HG02973 (cell line): ENCODE measurements around the gene RYR2.

ENCODE experiments used
- ATAC-seq: cut with Tn5 transposase; IDR thresholded peaks from one replicate; pipeline ENCODE4 v1.9.1; 2021; ENCODE audit warnings: moderate library complexity; ENCODE audit not compliant: unreplicated experiment

The RYR2 gene

GRCh38 chr1:237031480-237031879 is 10.5 kb upstream of the RYR2 start:
- no peak for ATAC-seq

GRCh38 chr1:237032029-237032428 is 10.0 kb upstream of the RYR2 start:
- peak; percentile 91 for ATAC-seq

GRCh38 chr1:237033061-237033460 is 8.9 kb upstream of the RYR2 start:
- no peak for ATAC-seq

GRCh38 chr1:237033804-237034203 is 8.2 kb upstream of the RYR2 start:
- no peak for ATAC-seq

GRCh38 chr1:237035759-237036158 is 6.2 kb upstream of the RYR2 start:
- no peak for ATAC-seq

GRCh38 chr1:237038211-237038610 is 3.8 kb upstream of the RYR2 start:
- no peak for ATAC-seq

GRCh38 chr1:237040823-237041222 is 1.2 kb upstream of the RYR2 start:
- no peak for ATAC-seq

- no peak for ATAC-seq
Measured at GRCh38 chr1:237041461-237041794, 556 bp upstream of the RYR2 start.

GRCh38 chr1:237042526-237042891 is 525 bp downstream of the RYR2 start:
- no peak for ATAC-seq

GRCh38 chr1:237042892-237043576 is 1.1 kb downstream of the RYR2 start:
- ATAC-seq, result no peak

- ATAC-seq, result no peak
Measured at GRCh38 chr1:237043846-237044636, 2.1 kb downstream of the RYR2 start.

- no peak for ATAC-seq
Measured at GRCh38 chr1:237045278-237046016, 3.5 kb downstream of the RYR2 start.

- ATAC-seq, result no peak
Measured at GRCh38 chr1:237048803-237049202, 6.8 kb downstream of the RYR2 start.

- ATAC-seq, result no peak
Measured at GRCh38 chr1:237050185-237050584, 8.2 kb downstream of the RYR2 start.

GRCh38 chr1:237050915-237051314 is 8.9 kb downstream of the RYR2 start:
- no peak for ATAC-seq

GRCh38 chr1:237054313-237054712 is 12.3 kb downstream of the RYR2 start:
- no peak for ATAC-seq

- no peak for ATAC-seq
Measured at GRCh38 chr1:237058470-237058869, 16.5 kb downstream of the RYR2 start.

GRCh38 chr1:237059244-237059643 is 17.3 kb downstream of the RYR2 start:
- no peak for ATAC-seq

GRCh38 chr1:237062976-237063375 is 21.0 kb downstream of the RYR2 start:
- ATAC-seq, result no peak

GRCh38 chr1:237065903-237066302 is 23.9 kb downstream of the RYR2 start:
- no peak for ATAC-seq

GRCh38 chr1:237070519-237070918 is 28.5 kb downstream of the RYR2 start:
- no peak for ATAC-seq
